GM19438 (cell line): ENCODE results near the gene ZNF483.
"Not testable (repeated sequence)": the region's sequence is repeated elsewhere in the genome, so short reads cannot be mapped to it uniquely, and the experiment has no call there.

Experiments
- ATAC-seq: cut with Tn5 transposase; IDR thresholded peaks from one replicate; pipeline ENCODE4 v1.9.1; 2021; ENCODE audit warnings: low read depth; ENCODE audit not compliant: unreplicated experiment

Gene ZNF483

DNA sequence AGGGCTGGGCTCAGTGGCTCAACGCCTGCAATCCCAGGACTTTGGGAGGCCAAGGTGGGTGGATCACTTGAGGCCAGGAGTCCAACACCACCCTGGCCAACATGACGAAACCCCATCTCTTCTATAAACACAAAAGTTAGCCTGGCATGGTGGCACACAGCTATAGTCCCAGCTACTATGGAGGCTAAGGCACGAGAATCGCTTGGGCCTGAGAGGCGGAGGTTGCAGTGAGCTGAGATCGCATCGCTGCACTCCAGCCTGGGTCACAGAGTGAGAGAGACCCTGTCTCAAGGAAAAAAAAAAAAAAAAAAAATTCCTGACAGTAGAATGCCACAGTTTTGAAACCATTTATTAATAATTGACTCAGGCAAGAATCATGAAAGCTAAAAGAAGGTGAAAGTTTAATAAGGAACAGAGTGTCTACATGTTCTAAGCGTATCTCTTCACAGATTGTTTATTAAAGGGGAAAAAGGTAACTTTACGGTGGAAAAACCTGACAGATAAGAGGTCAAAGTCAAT, 80.1 kb downstream of the ZNF483 start:
- no peak for ATAC-seq

GRCh38 chr9:111610149-111610548, 85.2 kb downstream of the ZNF483 start:
- no peak for ATAC-seq

- ATAC-seq: no peak
Measured at GRCh38 chr9:111610845-111611244, 85.9 kb downstream of the ZNF483 start.

DNA sequence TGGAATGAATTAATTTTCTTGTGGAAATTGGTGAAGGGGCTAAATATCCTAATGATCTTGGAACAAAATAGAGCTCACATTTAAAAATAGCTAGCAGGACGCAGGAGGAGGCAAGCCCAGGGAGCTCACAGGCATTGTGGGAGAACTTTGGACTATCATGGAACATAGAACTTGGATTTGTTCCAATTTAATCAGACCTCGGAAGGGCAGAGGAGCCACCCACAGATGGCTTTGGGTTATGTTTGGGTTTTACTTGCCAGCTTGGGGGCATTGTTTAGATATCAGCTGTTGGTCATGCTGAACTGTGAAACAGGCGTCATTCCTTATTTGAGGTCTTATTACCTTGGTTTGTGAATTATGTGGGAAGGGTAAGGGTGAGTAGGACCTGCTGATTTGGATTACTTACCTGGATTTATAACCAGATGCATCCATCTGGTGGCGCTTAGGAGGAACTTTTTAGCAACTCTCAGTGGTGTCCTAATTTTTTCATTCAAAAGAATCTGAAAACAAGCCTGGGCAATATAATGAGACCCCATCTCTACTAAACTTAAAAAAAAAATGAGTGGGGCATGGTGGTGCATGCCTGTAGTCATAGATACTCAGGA, 88.6 kb downstream of the ZNF483 start:
- no peak for ATAC-seq

DNA sequence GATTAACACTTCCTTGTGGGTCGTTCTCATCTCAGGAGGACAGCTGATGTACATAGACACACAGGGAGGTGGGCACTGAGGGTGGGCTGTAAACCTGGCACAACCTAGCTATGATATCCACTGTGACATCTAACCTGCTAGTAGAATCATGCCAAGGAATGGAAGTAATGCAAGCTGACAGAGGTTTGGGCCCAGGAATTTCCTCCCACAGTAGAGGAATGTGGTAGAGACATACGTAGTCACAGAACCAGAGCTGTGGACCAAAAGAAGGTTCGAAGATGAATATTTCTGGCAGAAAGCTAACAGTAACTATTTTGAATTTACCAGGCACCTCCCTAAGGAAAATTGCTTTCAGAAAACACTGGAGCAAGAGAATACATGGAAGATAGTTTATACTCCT, 90.9 kb downstream of the ZNF483 start:
- no peak for ATAC-seq

DNA sequence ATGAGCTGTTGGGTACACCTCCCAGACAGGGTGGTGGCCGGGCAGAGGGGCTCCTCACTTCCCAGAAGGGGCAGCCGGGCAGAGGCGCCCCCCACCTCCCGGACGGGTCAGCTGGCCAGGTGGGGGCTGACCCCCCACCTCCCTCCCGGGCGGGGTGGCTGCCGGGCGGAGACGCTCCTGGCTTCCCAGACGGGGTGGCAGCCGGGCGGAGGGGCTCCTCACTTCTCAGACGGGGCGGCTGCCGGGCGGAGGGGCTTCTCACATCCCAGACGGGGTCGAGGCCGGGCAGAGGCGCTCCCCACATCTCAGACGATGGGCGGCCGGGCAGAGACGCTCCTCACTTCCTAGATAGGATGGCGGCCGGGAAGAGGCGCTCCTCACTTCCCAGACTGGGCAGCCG, 92.4 kb downstream of the ZNF483 start:
- ATAC-seq: not testable (repeated sequence)

GRCh38 chr9:111621895-111622480, 97.0 kb downstream of the ZNF483 start:
- no peak for ATAC-seq

DNA sequence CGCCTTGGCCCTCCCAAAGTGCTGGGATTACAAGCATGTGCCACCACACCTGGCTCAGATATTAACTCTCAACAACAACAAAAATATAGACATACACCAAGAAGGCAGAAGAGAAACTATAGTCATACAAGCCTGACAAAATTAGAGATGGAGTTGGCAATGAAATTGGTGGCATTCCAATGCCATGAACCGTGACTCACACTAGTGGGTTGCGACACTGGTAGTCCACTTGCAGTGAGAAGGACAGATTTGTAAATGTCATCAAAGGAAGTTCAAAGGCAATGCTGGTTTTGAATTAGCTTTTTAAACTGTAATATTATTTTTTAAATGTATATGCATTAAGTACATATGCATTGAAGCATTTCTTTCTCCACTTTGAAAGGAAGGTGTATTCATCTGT, 97.6 kb downstream of the ZNF483 start:
- no peak for ATAC-seq
